Measurements from ENCODE around the gene NCKAP5.

DNA sequence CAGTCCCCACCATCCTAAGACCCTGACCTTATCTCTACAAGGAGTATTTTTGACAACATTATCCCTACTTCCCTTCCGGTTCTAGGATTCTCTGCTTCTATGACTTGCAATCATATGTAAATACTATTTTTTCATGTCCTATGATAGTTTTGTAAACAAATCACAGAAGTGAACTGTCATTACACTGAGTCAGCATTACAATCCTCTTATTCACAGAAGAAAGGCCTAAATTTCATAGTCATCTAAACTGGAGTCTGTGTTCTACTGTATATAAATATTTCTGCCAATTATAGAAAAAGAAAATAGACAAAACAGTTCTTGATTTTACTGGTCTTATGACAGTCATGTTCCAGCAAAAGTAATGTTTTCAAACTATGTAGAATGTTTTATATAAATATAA, 265.1 kb downstream of the NCKAP5 start:
- TF ChIP-seq, protein P1, sequence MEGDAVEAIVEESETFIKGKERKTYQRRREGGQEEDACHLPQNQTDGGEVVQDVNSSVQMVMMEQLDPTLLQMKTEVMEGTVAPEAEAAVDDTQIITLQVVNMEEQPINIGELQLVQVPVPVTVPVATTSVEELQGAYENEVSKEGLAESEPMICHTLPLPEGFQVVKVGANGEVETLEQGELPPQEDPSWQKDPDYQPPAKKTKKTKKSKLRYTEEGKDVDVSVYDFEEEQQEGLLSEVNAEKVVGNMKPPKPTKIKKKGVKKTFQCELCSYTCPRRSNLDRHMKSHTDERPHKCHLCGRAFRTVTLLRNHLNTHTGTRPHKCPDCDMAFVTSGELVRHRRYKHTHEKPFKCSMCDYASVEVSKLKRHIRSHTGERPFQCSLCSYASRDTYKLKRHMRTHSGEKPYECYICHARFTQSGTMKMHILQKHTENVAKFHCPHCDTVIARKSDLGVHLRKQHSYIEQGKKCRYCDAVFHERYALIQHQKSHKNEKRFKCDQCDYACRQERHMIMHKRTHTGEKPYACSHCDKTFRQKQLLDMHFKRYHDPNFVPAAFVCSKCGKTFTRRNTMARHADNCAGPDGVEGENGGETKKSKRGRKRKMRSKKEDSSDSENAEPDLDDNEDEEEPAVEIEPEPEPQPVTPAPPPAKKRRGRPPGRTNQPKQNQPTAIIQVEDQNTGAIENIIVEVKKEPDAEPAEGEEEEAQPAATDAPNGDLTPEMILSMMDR (IDR thresholded peaks at IDR 0.05) = no peak
- no peak for TF ChIP-seq EZH2 (IDR thresholded peaks at IDR 0.05; ENCODE audit: borderline replicate concordance, insufficient read depth, low read depth, low read length, poor library complexity, severe bottlenecking)
